ENCODE data around the gene INTS7.

The INTS7 gene, protein sequence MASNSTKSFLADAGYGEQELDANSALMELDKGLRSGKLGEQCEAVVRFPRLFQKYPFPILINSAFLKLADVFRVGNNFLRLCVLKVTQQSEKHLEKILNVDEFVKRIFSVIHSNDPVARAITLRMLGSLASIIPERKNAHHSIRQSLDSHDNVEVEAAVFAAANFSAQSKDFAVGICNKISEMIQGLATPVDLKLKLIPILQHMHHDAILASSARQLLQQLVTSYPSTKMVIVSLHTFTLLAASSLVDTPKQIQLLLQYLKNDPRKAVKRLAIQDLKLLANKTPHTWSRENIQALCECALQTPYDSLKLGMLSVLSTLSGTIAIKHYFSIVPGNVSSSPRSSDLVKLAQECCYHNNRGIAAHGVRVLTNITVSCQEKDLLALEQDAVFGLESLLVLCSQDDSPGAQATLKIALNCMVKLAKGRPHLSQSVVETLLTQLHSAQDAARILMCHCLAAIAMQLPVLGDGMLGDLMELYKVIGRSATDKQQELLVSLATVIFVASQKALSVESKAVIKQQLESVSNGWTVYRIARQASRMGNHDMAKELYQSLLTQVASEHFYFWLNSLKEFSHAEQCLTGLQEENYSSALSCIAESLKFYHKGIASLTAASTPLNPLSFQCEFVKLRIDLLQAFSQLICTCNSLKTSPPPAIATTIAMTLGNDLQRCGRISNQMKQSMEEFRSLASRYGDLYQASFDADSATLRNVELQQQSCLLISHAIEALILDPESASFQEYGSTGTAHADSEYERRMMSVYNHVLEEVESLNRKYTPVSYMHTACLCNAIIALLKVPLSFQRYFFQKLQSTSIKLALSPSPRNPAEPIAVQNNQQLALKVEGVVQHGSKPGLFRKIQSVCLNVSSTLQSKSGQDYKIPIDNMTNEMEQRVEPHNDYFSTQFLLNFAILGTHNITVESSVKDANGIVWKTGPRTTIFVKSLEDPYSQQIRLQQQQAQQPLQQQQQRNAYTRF

DNA sequence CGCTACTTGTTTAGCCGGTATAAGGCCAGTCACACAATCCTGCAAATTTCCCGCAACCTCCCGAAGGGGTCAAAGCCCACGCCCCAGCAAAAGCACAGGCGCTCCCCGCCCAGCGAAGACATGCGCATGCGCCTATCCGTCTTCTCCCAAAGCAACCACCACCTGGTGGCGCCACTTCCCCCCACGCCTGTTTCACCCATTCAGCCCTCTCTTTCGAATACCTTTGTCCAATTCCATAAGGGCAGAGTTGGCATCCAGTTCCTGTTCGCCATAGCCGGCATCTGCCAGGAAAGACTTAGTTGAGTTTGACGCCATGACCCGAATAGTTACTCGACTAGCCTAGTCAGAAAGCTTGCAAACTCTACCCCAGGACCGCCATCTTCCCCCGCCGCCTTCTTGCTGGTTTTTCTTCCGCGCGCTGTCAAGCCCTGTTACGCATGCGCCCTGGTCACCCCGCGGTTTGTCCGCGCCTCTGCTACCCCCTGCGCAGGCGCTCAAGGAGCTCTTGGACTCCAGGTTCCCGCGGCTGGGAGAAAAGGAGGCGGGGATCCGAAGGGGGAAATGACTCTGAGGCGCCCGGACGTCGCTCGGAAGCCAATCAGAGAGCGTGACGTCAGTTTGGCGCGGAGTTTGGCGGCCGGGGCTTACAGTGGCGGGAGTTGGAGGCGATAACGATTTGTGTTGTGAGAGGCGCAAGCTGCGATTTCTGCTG lies at the start of gene INTS7, which contains the start of gene DTL:
INTS7 (minus strand) TSS at position 435 of the 712 bp plus-strand sequence; CDS start at position 315, 120 bp downstream.
DTL (plus strand) TSS at position 626 of the 712 bp plus-strand sequence. CDS start 143 bp downstream, outside the sequence.
- Histone ChIP-seq H3K9me3 (no peaks in the 10 kb centered on the region), H4K20me1 (peaks cover 37% of the 10 kb centered on the region), H3K27ac (peak within 1 kb of the TSS; percentile 92), H3K4me3 (peak within 1 kb of the TSS; percentile 92), H3K4me1 (peaks cover 77% of the 10 kb centered on the region), H3K9ac (peak within 1 kb of the TSS; percentile 94), H3K27me3 (no peaks in the 10 kb centered on the region), H3K36me3 (peaks cover 40% of the 10 kb centered on the region), H3K4me2 (peak within 1 kb of the TSS; percentile 91)
- no peak for TF ChIP-seq Cebpa-rat (IDR thresholded peaks at IDR 0.05)

DNA sequence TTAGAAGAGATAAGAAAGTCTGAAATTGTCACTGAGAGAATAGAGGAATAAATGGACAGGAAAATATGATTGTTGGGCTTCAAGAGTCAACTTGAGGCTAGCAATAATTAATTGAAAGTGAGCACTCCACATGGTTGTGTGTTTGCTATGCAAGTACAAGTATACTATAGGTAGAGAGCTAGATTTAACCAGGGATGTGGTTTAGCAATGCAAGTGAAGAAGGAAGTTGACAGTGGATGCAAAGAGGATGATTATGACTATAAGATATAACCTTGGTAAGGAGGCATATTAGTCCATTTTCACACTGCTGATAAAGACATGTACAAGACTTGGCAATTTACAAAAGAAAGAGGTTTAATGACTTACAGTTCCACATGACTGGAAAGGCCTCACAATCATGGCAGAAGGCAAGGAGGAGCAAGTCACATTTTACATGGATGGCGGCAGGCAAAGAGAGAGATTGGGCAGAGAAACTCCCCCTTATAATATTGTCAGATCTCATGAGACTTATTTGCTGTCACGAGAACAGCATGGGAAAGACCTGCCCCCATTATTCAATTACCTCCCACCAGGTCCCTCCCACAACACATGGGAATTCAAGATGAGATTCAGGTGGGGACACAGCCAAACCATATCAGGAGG lies 47.5 kb upstream of the INTS7 start:
- H3K27me3 ChIP-seq = no peaks in the 10 kb centered on the region
- H3K4me3 ChIP-seq = no peak overlapping the region
- H4K20me1 ChIP-seq = no peaks in the 10 kb centered on the region
- no peak overlapping the region for H3K9ac ChIP-seq
- H3K27ac ChIP-seq = no peak overlapping the region
- peaks cover 7% of the 10 kb centered on the region for H3K9me3 ChIP-seq
- no peak overlapping the region for H3K4me2 ChIP-seq
- TF ChIP-seq Cebpa-rat (IDR thresholded peaks at IDR 0.05) = no peak
- H3K36me3 ChIP-seq = peaks cover 98% of the 10 kb centered on the region
- H3K4me1 ChIP-seq = no peaks in the 10 kb centered on the region

DNA sequence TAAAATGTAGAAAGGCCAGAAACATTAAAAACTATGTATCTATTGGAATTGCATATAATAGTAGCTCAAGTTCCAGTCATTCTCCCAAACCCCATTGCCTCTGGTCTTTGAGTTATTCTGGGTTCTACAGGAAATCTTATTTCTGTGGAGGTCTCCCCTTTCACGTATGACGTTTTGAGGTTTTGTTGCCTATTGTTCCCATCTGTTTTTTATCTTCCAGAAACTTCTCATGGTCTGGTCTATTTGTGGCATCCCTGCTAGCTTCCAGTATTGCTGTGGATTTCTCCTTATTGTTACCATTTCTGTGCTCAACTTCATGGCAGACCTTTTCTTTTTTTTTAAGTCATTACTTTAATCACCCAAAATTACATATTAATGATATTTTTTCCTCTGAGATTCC lies 43.5 kb upstream of the INTS7 start:
- Histone ChIP-seq H3K4me1 (no peaks in the 10 kb centered on the region), H3K4me3 (no peak overlapping the region), H3K27ac (no peak overlapping the region), H4K20me1 (no peaks in the 10 kb centered on the region), H3K9ac (no peak overlapping the region), H3K36me3 (peaks cover 94% of the 10 kb centered on the region), H3K9me3 (peaks cover 7% of the 10 kb centered on the region), H3K27me3 (no peaks in the 10 kb centered on the region), H3K4me2 (no peak overlapping the region)
- no peak for TF ChIP-seq Cebpa-rat (IDR thresholded peaks at IDR 0.05)

DNA sequence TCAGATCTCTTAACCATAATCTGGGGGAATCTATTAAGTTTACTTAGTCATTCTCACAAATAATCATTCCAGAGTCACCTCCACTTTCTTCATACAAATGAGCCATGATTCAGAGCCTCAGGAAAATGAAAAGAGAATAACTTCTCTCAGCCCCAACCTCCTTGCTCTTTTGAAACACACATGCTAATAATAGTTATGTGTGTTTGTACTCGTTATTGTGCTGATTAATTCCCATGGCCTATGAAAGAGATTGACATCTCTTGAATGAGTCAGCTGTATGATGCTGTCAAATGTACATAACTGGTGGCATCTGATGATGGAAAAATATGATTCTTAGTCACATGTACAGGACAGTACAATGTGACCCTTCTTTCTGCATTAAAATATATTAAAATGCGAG lies 41.7 kb upstream of the INTS7 start:
- TF ChIP-seq Cebpa-rat (IDR thresholded peaks at IDR 0.05) = no peak

DNA sequence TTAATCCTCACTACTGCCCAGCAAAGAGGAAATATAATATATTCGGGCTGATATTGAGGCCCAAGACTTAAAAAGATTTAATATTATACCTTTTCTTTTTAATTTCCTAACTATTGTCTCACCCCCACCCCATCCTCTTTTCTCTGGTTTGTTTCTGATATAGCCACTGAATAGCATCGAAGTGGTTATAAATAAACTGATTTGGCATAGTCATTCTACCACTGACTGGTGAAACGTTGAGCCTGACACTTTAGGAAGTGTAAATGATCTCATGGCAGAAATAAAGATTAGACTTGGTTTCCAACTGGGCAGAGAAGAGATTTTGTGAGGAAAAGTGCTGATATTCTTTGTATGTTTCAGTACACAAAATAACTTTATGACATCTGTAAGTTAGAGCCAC lies 39.5 kb upstream of the INTS7 start:
- Histone ChIP-seq H3K9me3 (no peaks in the 10 kb centered on the region), H3K36me3 (peaks cover 91% of the 10 kb centered on the region)

More for the DNA sequence above, 41.7 kb upstream of the INTS7 start:
- Histone ChIP-seq H3K27ac (no peak overlapping the region), H3K4me3 (no peak overlapping the region), H3K9ac (no peak overlapping the region), H3K36me3 (peaks cover 91% of the 10 kb centered on the region), H3K4me2 (no peak overlapping the region), H4K20me1 (no peaks in the 10 kb centered on the region), H3K27me3 (no peaks in the 10 kb centered on the region), H3K4me1 (no peaks in the 10 kb centered on the region), H3K9me3 (no peaks in the 10 kb centered on the region)

DNA sequence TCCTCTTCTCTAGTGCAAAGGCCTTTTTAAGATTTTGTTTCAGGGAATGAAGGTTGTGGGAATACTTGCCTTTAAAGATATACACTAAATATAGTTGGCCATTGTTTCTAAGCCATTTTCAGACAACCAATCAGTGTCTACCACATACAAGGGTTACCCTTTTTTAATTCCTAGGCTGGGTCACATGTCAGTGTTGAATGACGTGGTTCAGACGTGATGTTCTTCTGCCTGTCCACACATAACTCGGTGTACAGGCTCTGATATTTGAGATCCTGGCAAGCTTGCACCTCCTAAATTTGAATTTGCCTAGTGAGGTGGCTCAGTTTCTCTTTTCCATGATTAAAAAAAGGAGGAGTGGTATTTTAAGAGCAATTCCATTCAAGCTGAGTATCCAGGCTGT lies 39.0 kb upstream of the INTS7 start:
- H3K27me3 ChIP-seq = no peaks in the 10 kb centered on the region
- H3K9ac ChIP-seq = no peak overlapping the region
- H3K4me2 ChIP-seq = no peak overlapping the region
- no peak for TF ChIP-seq Cebpa-rat (IDR thresholded peaks at IDR 0.05)
- no peak overlapping the region for H3K27ac ChIP-seq
- H3K4me3 ChIP-seq = no peak overlapping the region
- H3K9me3 ChIP-seq = no peaks in the 10 kb centered on the region
- no peaks in the 10 kb centered on the region for H3K4me1 ChIP-seq
- H4K20me1 ChIP-seq = peaks cover 5% of the 10 kb centered on the region; the same call in 1 of the 2 replicates
- H3K36me3 ChIP-seq = peaks cover 91% of the 10 kb centered on the region

More for the DNA sequence above, 39.5 kb upstream of the INTS7 start:
- H3K4me3 ChIP-seq = no peak overlapping the region
- no peaks in the 10 kb centered on the region for H3K4me1 ChIP-seq
- H3K27ac ChIP-seq = no peak overlapping the region
- no peak for TF ChIP-seq Cebpa-rat (IDR thresholded peaks at IDR 0.05)
- peaks cover 5% of the 10 kb centered on the region; the same call in 1 of the 2 replicates for H4K20me1 ChIP-seq
- H3K4me2 ChIP-seq = no peak overlapping the region
- H3K9ac ChIP-seq = no peak overlapping the region
- no peaks in the 10 kb centered on the region for H3K27me3 ChIP-seq

DNA sequence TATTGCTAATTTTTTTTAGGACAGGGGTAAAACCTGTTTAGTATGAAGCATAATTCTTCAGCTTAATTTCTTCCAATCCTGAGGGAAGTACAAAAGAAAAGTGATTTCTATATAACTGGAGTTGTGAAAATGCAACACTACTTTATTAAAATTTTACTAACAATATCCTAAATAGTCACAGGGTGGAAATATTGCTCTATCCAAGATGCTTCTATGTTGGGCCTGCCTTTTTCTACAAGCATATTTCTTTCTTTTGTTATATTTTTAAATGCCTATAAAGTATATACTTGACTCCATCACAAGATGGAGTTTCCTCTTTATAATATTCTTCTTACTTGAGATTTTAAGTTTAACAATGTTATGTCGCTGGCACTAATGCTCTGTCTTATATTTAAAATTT lies 38.1 kb upstream of the INTS7 start:
- Histone ChIP-seq H3K4me1 (no peaks in the 10 kb centered on the region), H3K9me3 (no peaks in the 10 kb centered on the region), H3K4me3 (no peak overlapping the region), H3K9ac (no peak overlapping the region), H3K27me3 (no peaks in the 10 kb centered on the region), H4K20me1 (peaks cover 5% of the 10 kb centered on the region; the same call in 1 of the 2 replicates), H3K4me2 (no peak overlapping the region), H3K36me3 (peaks cover 92% of the 10 kb centered on the region), H3K27ac (no peak overlapping the region)
- TF ChIP-seq Cebpa-rat (IDR thresholded peaks at IDR 0.05) = no peak

DNA sequence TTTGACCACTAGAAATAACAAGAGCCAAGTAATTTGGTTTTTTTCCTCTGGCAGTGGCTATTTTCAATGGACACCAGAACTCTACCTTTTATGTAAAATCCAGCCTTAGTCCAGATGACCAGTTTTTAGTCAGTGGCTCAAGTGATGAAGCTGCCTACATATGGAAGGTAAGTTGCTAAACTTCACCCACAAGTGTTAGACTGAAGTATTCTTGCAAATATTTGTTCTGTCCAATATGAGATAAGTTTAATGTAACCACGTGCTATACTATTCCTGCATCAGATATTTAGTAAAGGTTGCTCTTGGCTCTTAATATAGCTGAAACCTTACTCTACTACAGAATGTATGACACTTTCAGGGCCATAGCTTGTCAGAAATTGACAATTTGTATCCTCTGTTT lies 36.7 kb upstream of the INTS7 start:
- Histone ChIP-seq H3K27ac (no peak overlapping the region), H3K4me2 (no peak overlapping the region), H3K9ac (no peak overlapping the region), H3K4me1 (no peaks in the 10 kb centered on the region), H3K4me3 (no peak overlapping the region), H4K20me1 (peaks cover 5% of the 10 kb centered on the region; the same call in 1 of the 2 replicates), H3K27me3 (no peaks in the 10 kb centered on the region), H3K9me3 (no peaks in the 10 kb centered on the region), H3K36me3 (peaks cover 92% of the 10 kb centered on the region)
- no peak for TF ChIP-seq Cebpa-rat (IDR thresholded peaks at IDR 0.05)

Data from BLaER1 (cell line).